ENCODE measurements around the gene BLTP3B.

BLTP3B gene

DNA sequence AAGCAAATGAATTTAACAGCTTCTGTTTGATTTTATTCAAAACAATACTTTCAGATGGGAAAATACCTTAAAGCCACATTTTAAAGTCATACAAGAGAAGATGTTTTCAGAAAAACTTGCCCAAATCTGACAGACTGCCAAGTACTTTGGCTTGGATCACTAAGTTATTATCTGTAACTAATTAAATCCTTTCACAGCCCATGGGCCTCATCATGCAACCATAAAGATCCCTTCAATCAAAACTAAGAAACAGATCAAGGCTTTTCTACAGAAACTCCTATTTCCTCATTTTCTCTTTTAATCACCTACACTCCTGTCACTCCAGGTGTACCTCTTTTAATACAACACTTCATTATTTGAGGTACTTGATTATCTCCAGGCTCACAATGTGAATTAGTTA lies 28.1 kb downstream of the BLTP3B start:
- no peak for DNase-seq

DNA sequence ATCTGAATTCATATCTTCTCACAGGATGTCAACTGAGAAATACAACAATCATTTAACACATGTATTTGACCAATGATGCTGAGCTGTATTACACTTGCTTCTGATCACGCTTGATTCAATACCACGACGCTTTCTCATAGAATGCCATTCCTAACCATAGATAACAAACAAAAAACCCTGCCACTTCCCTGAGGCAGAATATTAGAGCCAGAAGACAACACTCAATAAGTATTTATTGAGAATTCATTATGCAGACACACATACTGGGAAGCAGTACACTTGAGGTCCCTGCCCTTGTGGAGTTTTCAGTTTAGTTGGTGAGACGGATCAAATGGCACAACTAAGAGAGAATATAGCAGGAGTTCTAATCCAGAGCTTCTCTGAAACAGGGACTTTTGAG lies 32.4 kb downstream of the BLTP3B start:
- no peak for DNase-seq

DNA sequence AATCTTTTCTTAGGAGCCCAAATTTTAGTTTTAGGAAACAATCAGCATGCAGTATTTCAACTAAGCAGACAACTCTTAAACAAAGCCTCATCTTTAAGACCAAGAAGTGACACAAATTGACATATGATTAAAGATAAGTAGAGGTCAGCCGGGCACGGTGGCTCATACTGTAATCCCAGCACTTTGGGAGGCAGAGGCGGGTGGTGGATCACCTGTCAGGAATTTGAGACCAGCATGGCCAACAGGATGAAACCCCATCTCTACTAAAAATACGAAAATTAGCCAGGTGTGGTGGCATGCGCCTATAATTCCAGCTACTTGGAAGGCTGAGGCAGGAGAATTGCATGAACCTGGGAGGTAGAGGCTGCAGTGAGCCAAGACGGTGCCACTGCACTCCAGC lies 35.8 kb downstream of the BLTP3B start:
- DNase-seq: no peak

DNA sequence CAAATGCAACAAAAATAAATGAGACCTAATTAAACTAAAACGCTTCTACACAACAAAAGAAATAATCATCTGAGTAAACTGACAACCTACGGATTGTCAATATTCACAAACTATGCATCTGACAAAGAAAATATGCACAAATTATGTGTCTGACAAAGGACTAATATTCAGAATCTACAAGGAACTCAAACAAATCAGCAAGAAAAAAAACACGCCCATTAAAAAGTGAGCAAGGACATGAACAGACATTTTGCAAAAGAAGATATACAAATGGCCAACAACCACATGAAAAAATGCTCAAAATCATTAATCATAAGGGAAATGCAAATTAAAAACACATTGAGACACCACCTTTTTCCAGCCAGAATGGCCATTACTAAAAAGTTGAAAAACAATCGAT lies 37.0 kb downstream of the BLTP3B start:
- DNase-seq: no peak

DNA sequence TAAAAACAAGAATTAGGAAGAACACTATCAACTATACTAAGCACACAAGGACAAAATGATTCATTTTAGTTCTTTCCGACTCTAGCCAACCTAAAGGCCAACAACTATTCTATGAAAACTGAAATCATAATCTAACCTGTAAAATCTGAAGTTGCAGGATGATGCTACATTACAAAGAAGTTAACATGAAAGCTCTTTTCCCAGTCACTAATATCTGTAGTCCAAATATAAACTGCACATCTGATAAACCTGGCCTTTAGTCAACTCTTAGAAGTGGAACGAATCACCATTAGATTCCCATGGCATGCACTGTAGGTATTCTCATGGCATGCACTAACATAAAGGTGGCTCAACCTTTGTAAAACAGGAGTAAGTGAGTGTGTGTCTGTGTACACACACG lies 41.7 kb downstream of the BLTP3B start:
- no peak for DNase-seq
